SK-N-SH (cell line): ENCODE data around the gene HEXIM1. TPM values are rescaled to one million over a fixed set of nuclear protein-coding genes. Genes with fewer than 3 reads are reported as not detected.

Experiments used
- CTCF ChIA-PET: fragments of 300-600, 350-600 bp; formaldehyde crosslinking; extraction: SDS; loops from one replicate; lab custom pipeline; 2021; lab: Yijun Ruan, JAX
- POLR2A ChIA-PET: fragments of 350-600 bp; sonication (Branson Sonifier 250); formaldehyde crosslinking; extraction: SDS; loops from one replicate; lab custom pipeline; 2020; ENCODE audit warnings: antibody characterized with exemption, inconsistent platforms; lab: Yijun Ruan, JAX
- DNase-seq: peaks from one replicate; pipeline ENCODE4 v3.0.0; 2012
- H2AFZ ChIP-seq: fragments of 200-600 bp; sonication (generic); 2 replicates; pipeline ENCODE4 v1.8.1; 2016; ENCODE audit warnings: antibody characterized with exemption, mild to moderate bottlenecking, low read depth
- H3F3A ChIP-seq: fragments of 200-600 bp; sonication (generic); replicated peaks from 2 replicates; pipeline ENCODE3; 2016; ENCODE audit warnings: antibody characterized with exemption, mild to moderate bottlenecking; ENCODE audit not compliant: insufficient read depth
- H3K27ac ChIP-seq, 2 experiments: fragments of 200-500 bp in 1 of 2; fragments of 200-600 bp in 1 of 2; sonication (Bioruptor generic) in 1 of 2; sonication (generic), shearing (Covaris generic) in 1 of 2; 2 replicates each; pipeline versions ENCODE4 v1.5.1 to v1.6.1; 2014 to 2016; ENCODE audit warnings: low read depth in 2 of 2, inconsistent platforms in 1 of 2, low read length in 1 of 2, mild to moderate bottlenecking in 1 of 2, mixed read lengths in 1 of 2
- H3K27me3 ChIP-seq: fragments of 200-600 bp; sonication (generic), shearing (Covaris generic); 2 replicates; pipeline ENCODE4 v1.6.1; 2016; ENCODE audit warnings: mixed run types; ENCODE audit not compliant: insufficient read depth
- H3K36me3 ChIP-seq, 2 experiments: fragments of 200-500 bp in 1 of 2; fragments of 200-600 bp in 1 of 2; sonication (Bioruptor generic) in 1 of 2; sonication (generic) in 1 of 2; replicated peaks in 1 of 2; 2 replicates each; pipeline versions ENCODE3 to v1.5.1; 2014 to 2016; ENCODE audit warnings: low read length in 1 of 2, mild to moderate bottlenecking in 1 of 2; ENCODE audit not compliant: insufficient read depth in 2 of 2, control insufficient read depth in 1 of 2
- H3K4me1 ChIP-seq, 2 experiments: fragments of 200-500 bp in 1 of 2; fragments of 200-600 bp in 1 of 2; sonication (Bioruptor generic) in 1 of 2; sonication (generic), shearing (Covaris generic) in 1 of 2; 2 replicates each; pipeline versions ENCODE4 v1.5.1 to v1.6.1; 2014 to 2016; ENCODE audit warnings: low read depth in 1 of 2, low read length in 1 of 2, mixed run types in 1 of 2; ENCODE audit not compliant: insufficient read depth in 2 of 2, control insufficient read depth in 1 of 2
- H3K4me2 ChIP-seq: fragments of 200-600 bp; sonication (generic), shearing (Covaris generic); 2 replicates; pipeline ENCODE4 v1.6.1; 2017; ENCODE audit warnings: mixed run types
- H3K4me3 ChIP-seq, 2 experiments: fragments of 200-500 bp in 1 of 2; fragments of 200-600 bp in 1 of 2; sonication (Bioruptor generic) in 1 of 2; sonication (generic), shearing (Covaris generic) in 1 of 2; 2 replicates each; pipeline versions ENCODE4 v1.5.1 to v1.8.1; 2014 to 2016; ENCODE audit warnings: low read depth in 2 of 2, inconsistent platforms in 1 of 2, low read length in 1 of 2, mild to moderate bottlenecking in 1 of 2, mixed read lengths in 1 of 2, moderate library complexity in 1 of 2
- H3K79me2 ChIP-seq: fragments of 200-600 bp; sonication (generic); 2 replicates; pipeline ENCODE4 v1.8.1; 2017; ENCODE audit warnings: mild to moderate bottlenecking; ENCODE audit not compliant: insufficient read depth
- H3K9ac ChIP-seq: fragments of 200-600 bp; sonication (generic); 2 replicates; pipeline ENCODE4 v1.6.1; 2017; ENCODE audit warnings: mixed run types
- H3K9me2 ChIP-seq: fragments of 200-600 bp; sonication (generic); 2 replicates; pipeline ENCODE4 v1.6.1; 2017; ENCODE audit warnings: mixed run types
- H3K9me3 ChIP-seq: fragments of 200-600 bp; sonication (generic); 2 replicates; pipeline ENCODE4 v1.6.1; 2017; ENCODE audit warnings: mixed run types, mild to moderate bottlenecking, moderate library complexity
- H4K20me1 ChIP-seq: fragments of 200-600 bp; sonication (generic); 2 replicates; pipeline ENCODE4 v1.6.1; 2017; ENCODE audit warnings: mild to moderate bottlenecking, mixed run types; ENCODE audit not compliant: insufficient read depth
- EP300 ChIP-seq, 2 experiments: IDR thresholded peaks; 2 replicates each; pipeline versions ENCODE4 v1.4.0 to v1.6.1; 2012; ENCODE audit warnings: borderline replicate concordance in 1 of 2, low read depth in 1 of 2, low read length in 1 of 2
- EZH2phosphoT487 ChIP-seq: fragments of 200-600 bp; sonication (generic); IDR thresholded peaks from 2 replicates; pipeline ENCODE4 v1.6.1; 2017; ENCODE audit warnings: low read depth, mixed run types, mild to moderate bottlenecking, antibody characterized with exemption, moderate library complexity, borderline replicate concordance
- FOSL2 ChIP-seq: IDR thresholded peaks from 2 replicates; pipeline ENCODE4 v1.4.0; 2012; ENCODE audit warnings: low read depth, mild to moderate bottlenecking, moderate library complexity, borderline replicate concordance
- GABPA ChIP-seq: IDR thresholded peaks from 2 replicates; pipeline ENCODE4 v1.4.0; 2012; ENCODE audit warnings: low read depth, mild to moderate bottlenecking
- GATA2 ChIP-seq: sonication (generic); formaldehyde crosslinking; IDR thresholded peaks from 2 replicates; pipeline ENCODE4 v1.5.0; 2020; ENCODE audit warnings: mild to moderate bottlenecking, missing genetic modification reagents
- MEF2A ChIP-seq: IDR thresholded peaks from 2 replicates; pipeline ENCODE4 v1.4.0; 2012; ENCODE audit warnings: low read depth, borderline replicate concordance
- NFIC ChIP-seq: IDR thresholded peaks from 2 replicates; pipeline ENCODE4 v1.4.0; 2012; ENCODE audit warnings: borderline replicate concordance
- TCF12 ChIP-seq: IDR thresholded peaks from 2 replicates; pipeline ENCODE4 v1.4.0; 2012
- YY1 ChIP-seq: IDR thresholded peaks from 2 replicates; pipeline ENCODE4 v1.4.0; 2012; ENCODE audit warnings: low read depth, mild to moderate bottlenecking
- WGBS: methylation state at CpG from one replicate; pipeline ENCODE4 v1.1.6; 2017; ENCODE audit warnings: low lambda C conversion rate; 5-methylcytosine and 5-hydroxymethylcytosine counted together
- polyA plus RNA-seq, 3 experiments: library from polyadenylated mRNA; depleted of rRNA; stranded (reverse); fragments of >200 nt; gene quantifications; 2 replicates each; pipeline ENCODE4 v1.2.3, GENCODE V29; 2012
- TF ChIP-seq, protein P1 (sequence below): IDR thresholded peaks from 2 replicates; pipeline ENCODE4 v1.4.0; 2012; ENCODE audit warnings: low read depth, borderline replicate concordance
- TF ChIP-seq, protein P2 (sequence below): fragments of 200-600 bp; sonication (generic); IDR thresholded peaks from 2 replicates; pipeline ENCODE4 v1.6.1; 2017; ENCODE audit warnings: antibody characterized with exemption, mild to moderate bottlenecking, moderate library complexity
- TF ChIP-seq, protein P3 (sequence below): IDR thresholded peaks from 2 replicates; pipeline ENCODE4 v1.4.0; 2012; ENCODE audit warnings: low read depth
- TF ChIP-seq, protein P4 (sequence below): fragments of 150-350 bp; IDR thresholded peaks from 2 replicates; pipeline ENCODE4 v1.6.1; 2016; ENCODE audit warnings: mild to moderate bottlenecking, low read depth, low read length
- TF ChIP-seq, protein P5 (sequence below): fragments of 150-350 bp; IDR thresholded peaks from 2 replicates; pipeline ENCODE4 v1.6.1; 2017; ENCODE audit warnings: antibody characterized with exemption, low read length, low read depth, borderline replicate concordance

The HEXIM1 gene
- polyA plus RNA-seq, 1 of the 3 experiments (the other 2 are of a cell fraction) = 20.7 TPM

DNA sequence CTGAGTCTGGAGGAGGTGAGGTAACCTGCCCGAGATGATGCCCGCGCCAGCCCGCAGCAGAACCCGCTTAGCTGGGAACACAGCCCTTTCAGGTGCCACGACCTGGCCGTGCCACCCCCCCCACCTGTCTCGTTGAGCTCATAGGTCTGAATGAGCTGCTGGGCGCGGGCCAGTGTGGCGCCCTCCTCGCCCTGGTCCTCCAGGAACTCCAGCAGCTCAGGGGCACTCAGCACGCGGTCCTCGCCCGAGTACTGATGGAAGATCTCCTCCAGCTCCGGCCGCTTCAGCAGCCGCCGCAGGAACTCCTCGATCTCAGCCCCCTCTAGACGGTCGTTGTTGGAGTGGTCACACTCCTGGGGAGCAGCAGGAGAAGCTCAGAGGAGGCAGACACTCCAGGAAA is 29.6 kb upstream of the HEXIM1 start:
- Histone ChIP-seq H3K4me1 (peaks cover 8 to 29% of the 10 kb centered on the region in 2 experiments; a peak in 3 of 4 replicates), H3K4me3 (no peak overlapping the region), H3K79me2 (peaks cover 24% of the 10 kb centered on the region), H3K9me2 (no peaks in the 10 kb centered on the region), H3F3A (no peaks in the 10 kb centered on the region), H3K9ac (no peak overlapping the region), H3K9me3 (no peaks in the 10 kb centered on the region), H3K4me2 (no peak overlapping the region), H4K20me1 (no peaks in the 10 kb centered on the region), H3K27ac (no peak overlapping the region), H3K27me3 (no peaks in the 10 kb centered on the region), H2AFZ (no peak overlapping the region), H3K36me3 (peaks cover 5 to 14% of the 10 kb centered on the region in 2 experiments)
- ChIA-PET CTCF (interaction anchor here (1.0 to 9.1 kb wide), 6 partner anchors 10 to 199 kb away, joined by 3 to 169 read pairs (median 6); partner anchors contain the start of genes ACBD4, HEXIM2 and PLCD3), POLR2A (interaction anchor here (1.5 kb wide), 1 partner anchor 198 kb away, joined by 3 read pairs; no protein-coding TSS in a partner anchor)
- TF ChIP-seq MEF2A = no peak
- TF ChIP-seq YY1 = no peak
- no peak for DNase-seq
- WGBS = 95% methylated on average over 17 of the region's 23 CpGs

DNA sequence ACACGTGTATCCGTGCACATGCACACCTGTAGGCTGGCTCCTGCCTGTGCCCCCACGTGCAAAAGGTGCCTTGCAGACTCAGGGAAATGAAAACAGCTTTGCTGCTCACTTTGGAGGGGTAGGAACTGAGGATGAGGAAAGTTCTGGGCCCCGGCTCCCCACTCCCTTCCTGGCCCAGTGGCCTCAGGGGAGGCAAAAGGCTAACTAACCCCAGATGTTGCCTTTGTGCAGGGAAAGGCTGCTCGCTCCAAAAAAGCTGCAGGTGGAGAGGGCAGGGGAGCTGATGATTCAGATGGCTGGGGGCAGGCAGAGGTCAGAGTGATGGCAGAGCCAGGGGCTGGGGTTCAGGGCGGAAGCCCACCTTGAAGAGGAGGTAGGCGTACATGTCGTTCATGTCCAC is 28.3 kb upstream of the HEXIM1 start:
- Histone ChIP-seq H3K4me2 (no peak overlapping the region), H3K4me3 (no peak overlapping the region), H3K4me1 (peaks cover 18 to 29% of the 10 kb centered on the region in 2 experiments; a peak in 3 of 4 replicates), H3K9ac (no peak overlapping the region), H3K27me3 (no peaks in the 10 kb centered on the region), H3K9me3 (no peaks in the 10 kb centered on the region), H3K79me2 (peaks cover 35% of the 10 kb centered on the region), H4K20me1 (no peaks in the 10 kb centered on the region)
- POLR2A ChIA-PET = interaction anchor here (1.2 to 1.5 kb wide), 2 partner anchors 29 to 200 kb away, joined by 3 to 9 read pairs; partner anchors contain the start of gene HEXIM1
- TF ChIP-seq FOSL2 (no peak), EZH2phosphoT487 (no peak), TCF12 (peak; percentile 19; the same call in 1 of the 2 replicates), EP300 (IDR thresholded peaks at IDR 0.05; ENCODE audit: borderline replicate concordance in 1 of 2, low read depth in 1 of 2, low read length in 1 of 2) (peak in 1 of 2 experiments; percentile 28; a peak in 1 of 4 replicates), GATA2 (0 out of 2 replicates have a peak, but pooled peaks have one; percentile 11)
- TF ChIP-seq, protein P1, sequence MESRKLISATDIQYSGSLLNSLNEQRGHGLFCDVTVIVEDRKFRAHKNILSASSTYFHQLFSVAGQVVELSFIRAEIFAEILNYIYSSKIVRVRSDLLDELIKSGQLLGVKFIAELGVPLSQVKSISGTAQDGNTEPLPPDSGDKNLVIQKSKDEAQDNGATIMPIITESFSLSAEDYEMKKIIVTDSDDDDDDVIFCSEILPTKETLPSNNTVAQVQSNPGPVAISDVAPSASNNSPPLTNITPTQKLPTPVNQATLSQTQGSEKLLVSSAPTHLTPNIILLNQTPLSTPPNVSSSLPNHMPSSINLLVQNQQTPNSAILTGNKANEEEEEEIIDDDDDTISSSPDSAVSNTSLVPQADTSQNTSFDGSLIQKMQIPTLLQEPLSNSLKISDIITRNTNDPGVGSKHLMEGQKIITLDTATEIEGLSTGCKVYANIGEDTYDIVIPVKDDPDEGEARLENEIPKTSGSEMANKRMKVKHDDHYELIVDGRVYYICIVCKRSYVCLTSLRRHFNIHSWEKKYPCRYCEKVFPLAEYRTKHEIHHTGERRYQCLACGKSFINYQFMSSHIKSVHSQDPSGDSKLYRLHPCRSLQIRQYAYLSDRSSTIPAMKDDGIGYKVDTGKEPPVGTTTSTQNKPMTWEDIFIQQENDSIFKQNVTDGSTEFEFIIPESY = no peak
- TF ChIP-seq, all 33 proteins: peak for 3
- WGBS = 74% methylated on average over 8 of the region's 8 CpGs
- Histone ChIP-seq H3K9me2 (no peaks in the 10 kb centered on the region), H3K36me3 (peaks cover 5 to 10% of the 10 kb centered on the region in 2 experiments), H2AFZ (no peak overlapping the region), H3F3A (peaks cover 8% of the 10 kb centered on the region), H3K27ac (no peak overlapping the region)
- peak; percentile 73 for DNase-seq
- CTCF ChIA-PET = interaction anchor here (0.8 to 9.1 kb wide), 7 partner anchors 11 to 241 kb away, joined by 3 to 169 read pairs (median 6); partner anchors contain the start of genes ACBD4 and PLCD3

DNA sequence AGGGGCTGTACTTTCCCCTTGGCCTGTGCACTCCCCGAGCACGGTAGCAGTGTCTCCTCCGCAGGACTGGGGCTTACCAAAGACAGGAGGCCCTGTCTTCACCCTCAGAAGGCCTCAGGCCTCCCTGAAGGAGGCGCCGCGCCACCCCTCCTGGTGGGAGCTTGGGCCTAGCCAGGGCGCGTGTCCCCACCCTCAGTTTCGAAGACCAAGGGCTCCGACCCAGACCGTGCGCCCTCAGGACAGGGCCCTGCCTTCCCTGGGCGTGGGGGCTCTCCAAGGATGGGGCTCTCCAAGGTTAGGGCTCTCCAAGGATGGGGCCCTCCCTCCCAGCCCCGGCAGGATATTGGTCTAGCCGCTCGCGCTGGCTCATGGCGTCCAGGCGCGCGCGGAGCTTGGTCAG is 27.7 kb upstream of the HEXIM1 start:
- no peaks in the 10 kb centered on the region for H3K9me2 ChIP-seq
- H3K9me3 ChIP-seq = no peaks in the 10 kb centered on the region
- CTCF ChIA-PET = interaction anchor here (1.3 to 9.1 kb wide), 6 partner anchors 11 to 242 kb away, joined by 3 to 169 read pairs (median 8); partner anchors contain the start of genes ACBD4 and PLCD3
- H2AFZ ChIP-seq = no peak overlapping the region
- no peak overlapping the region for H3K4me3 ChIP-seq
- no peaks in the 10 kb centered on the region for H4K20me1 ChIP-seq
- H3K27me3 ChIP-seq = no peaks in the 10 kb centered on the region
- H3K4me2 ChIP-seq = no peak overlapping the region
- H3K79me2 ChIP-seq = peaks cover 41% of the 10 kb centered on the region
- peaks cover 10 to 11% of the 10 kb centered on the region in 2 experiments for H3K36me3 ChIP-seq
- POLR2A ChIA-PET = interaction anchor here (1.2 kb wide), 1 partner anchor 28 kb away, joined by 9 read pairs; the partner anchor contains the start of gene HEXIM1
- H3K27ac ChIP-seq = no peak overlapping the region
- WGBS = 98% methylated on average over 9 of the region's 22 CpGs
- peaks cover 13% of the 10 kb centered on the region for H3F3A ChIP-seq
- peaks cover 18 to 29% of the 10 kb centered on the region in 2 experiments; a peak in 3 of 4 replicates for H3K4me1 ChIP-seq
- no peak overlapping the region for H3K9ac ChIP-seq
- DNase-seq = no peak
- TF ChIP-seq GABPA (no peak), MEF2A (no peak), NFIC (no peak)
- TF ChIP-seq, protein P2, sequence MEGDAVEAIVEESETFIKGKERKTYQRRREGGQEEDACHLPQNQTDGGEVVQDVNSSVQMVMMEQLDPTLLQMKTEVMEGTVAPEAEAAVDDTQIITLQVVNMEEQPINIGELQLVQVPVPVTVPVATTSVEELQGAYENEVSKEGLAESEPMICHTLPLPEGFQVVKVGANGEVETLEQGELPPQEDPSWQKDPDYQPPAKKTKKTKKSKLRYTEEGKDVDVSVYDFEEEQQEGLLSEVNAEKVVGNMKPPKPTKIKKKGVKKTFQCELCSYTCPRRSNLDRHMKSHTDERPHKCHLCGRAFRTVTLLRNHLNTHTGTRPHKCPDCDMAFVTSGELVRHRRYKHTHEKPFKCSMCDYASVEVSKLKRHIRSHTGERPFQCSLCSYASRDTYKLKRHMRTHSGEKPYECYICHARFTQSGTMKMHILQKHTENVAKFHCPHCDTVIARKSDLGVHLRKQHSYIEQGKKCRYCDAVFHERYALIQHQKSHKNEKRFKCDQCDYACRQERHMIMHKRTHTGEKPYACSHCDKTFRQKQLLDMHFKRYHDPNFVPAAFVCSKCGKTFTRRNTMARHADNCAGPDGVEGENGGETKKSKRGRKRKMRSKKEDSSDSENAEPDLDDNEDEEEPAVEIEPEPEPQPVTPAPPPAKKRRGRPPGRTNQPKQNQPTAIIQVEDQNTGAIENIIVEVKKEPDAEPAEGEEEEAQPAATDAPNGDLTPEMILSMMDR = no peak
- TF ChIP-seq, protein P3, sequence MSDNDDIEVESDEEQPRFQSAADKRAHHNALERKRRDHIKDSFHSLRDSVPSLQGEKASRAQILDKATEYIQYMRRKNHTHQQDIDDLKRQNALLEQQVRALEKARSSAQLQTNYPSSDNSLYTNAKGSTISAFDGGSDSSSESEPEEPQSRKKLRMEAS = no peak
- TF ChIP-seq, protein P4, sequence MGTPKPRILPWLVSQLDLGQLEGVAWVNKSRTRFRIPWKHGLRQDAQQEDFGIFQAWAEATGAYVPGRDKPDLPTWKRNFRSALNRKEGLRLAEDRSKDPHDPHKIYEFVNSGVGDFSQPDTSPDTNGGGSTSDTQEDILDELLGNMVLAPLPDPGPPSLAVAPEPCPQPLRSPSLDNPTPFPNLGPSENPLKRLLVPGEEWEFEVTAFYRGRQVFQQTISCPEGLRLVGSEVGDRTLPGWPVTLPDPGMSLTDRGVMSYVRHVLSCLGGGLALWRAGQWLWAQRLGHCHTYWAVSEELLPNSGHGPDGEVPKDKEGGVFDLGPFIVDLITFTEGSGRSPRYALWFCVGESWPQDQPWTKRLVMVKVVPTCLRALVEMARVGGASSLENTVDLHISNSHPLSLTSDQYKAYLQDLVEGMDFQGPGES = no peak
- TF ChIP-seq, protein P5, sequence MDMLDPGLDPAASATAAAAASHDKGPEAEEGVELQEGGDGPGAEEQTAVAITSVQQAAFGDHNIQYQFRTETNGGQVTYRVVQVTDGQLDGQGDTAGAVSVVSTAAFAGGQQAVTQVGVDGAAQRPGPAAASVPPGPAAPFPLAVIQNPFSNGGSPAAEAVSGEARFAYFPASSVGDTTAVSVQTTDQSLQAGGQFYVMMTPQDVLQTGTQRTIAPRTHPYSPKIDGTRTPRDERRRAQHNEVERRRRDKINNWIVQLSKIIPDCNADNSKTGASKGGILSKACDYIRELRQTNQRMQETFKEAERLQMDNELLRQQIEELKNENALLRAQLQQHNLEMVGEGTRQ = no peak
